SH-SY5Y (cell line): Measurements from ENCODE around the gene EPB41.

Experiments used
- GATA2 ChIP-seq: IDR thresholded peaks from 2 replicates; pipeline ENCODE4 v1.6.1; 2011; ENCODE audit warnings: mild to moderate bottlenecking, low read depth, low read length
- GATA3 ChIP-seq: IDR thresholded peaks from 2 replicates; pipeline ENCODE4 v1.6.1; 2011; ENCODE audit warnings: low read depth, mild to moderate bottlenecking, low read length, moderate library complexity

DNA sequence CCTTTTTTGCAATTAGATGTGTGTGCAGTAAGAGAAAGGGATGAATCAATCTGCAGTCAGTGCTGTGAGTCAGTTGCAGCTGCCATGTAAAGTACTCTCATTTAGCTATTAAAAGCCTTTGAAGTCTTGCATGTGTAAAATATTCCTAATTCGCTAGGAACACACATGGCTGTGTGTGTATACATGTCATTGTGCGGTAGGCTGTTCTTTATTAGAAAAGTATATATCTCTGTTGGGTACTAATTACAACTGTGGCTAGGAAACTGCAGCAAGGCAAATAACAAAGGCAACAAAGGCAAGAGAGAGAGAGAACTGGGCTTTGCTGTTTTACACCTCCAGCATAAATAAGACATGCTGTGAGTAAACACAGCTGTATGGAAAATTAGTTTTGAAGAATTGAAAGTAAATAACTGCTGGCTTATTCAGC, 41.7 kb downstream of the EPB41 start:
- no peak for TF ChIP-seq GATA3
- no peak for TF ChIP-seq GATA2
